ENCODE data around the gene SNTB2.
A peak's percentile ranks its signal among the peaks of the same experiment; 100 is the strongest.
"Not testable (repeated sequence)": the region's sequence is repeated elsewhere in the genome, so short reads cannot be mapped to it uniquely, and the experiment has no call there.

Gene SNTB2

GRCh38 chr16:69186642-69187445 is at the start of gene SNTB2:
Gene SNTB2 (plus strand): TSS chr16:69187164. CDS start chr16:69187167, 3 bp downstream.
- peak; percentile 89 for DNase-seq (ENCODE audit: low spot score)

GRCh38 chr16:69138608-69139007 is 48.4 kb upstream of the SNTB2 start:
- no peak for DNase-seq (ENCODE audit: low spot score)

- DNase-seq (ENCODE audit: low spot score), result not testable (repeated sequence)
Observed at GRCh38 chr16:69139464-69139863, 47.5 kb upstream of the SNTB2 start.

GRCh38 chr16:69141014-69141413 is 46.0 kb upstream of the SNTB2 start:
- DNase-seq (ENCODE audit: low spot score), result no peak

- DNase-seq (ENCODE audit: low spot score), result no peak
Observed at GRCh38 chr16:69141936-69142335, 45.0 kb upstream of the SNTB2 start.

GRCh38 chr16:69143116-69143515 is 43.8 kb upstream of the SNTB2 start:
- DNase-seq (ENCODE audit: low spot score), result no peak

- no peak for DNase-seq (ENCODE audit: low spot score)
Observed at GRCh38 chr16:69145658-69146057, 41.3 kb upstream of the SNTB2 start.

- not testable (repeated sequence) for DNase-seq (ENCODE audit: low spot score)
Observed at GRCh38 chr16:69149621-69150020, 37.3 kb upstream of the SNTB2 start.

- DNase-seq (ENCODE audit: low spot score), result peak; percentile 69
Observed at GRCh38 chr16:69150146-69150865, 36.7 kb upstream of the SNTB2 start.

GRCh38 chr16:69157196-69157595 is 29.8 kb upstream of the SNTB2 start:
- DNase-seq (ENCODE audit: low spot score), result no peak

- no peak for DNase-seq (ENCODE audit: low spot score)
Observed at GRCh38 chr16:69160192-69160591, 26.8 kb upstream of the SNTB2 start.

- DNase-seq (ENCODE audit: low spot score), result no peak
Observed at GRCh38 chr16:69165584-69165983, 21.4 kb upstream of the SNTB2 start.

- no peak for DNase-seq (ENCODE audit: low spot score)
Observed at GRCh38 chr16:69166221-69166833, 20.6 kb upstream of the SNTB2 start.

GRCh38 chr16:69166946-69167930 is 19.7 kb upstream of the SNTB2 start:
- no peak for DNase-seq (ENCODE audit: low spot score)

- no peak for DNase-seq (ENCODE audit: low spot score)
Observed at GRCh38 chr16:69169051-69169450, 17.9 kb upstream of the SNTB2 start.

- DNase-seq (ENCODE audit: low spot score), result no peak
Observed at GRCh38 chr16:69169607-69170352, 17.2 kb upstream of the SNTB2 start.

GRCh38 chr16:69171325-69172084 is 15.5 kb upstream of the SNTB2 start:
- peak; percentile 27 for DNase-seq (ENCODE audit: low spot score)

GRCh38 chr16:69176033-69176800 is 10.7 kb upstream of the SNTB2 start:
- no peak for DNase-seq (ENCODE audit: low spot score)

- DNase-seq (ENCODE audit: low spot score), result peak; percentile 26
Observed at GRCh38 chr16:69179328-69180010, 7.5 kb upstream of the SNTB2 start.
